Prostate gland (tissue), 2 donors: ENCODE measurements around the gene SKAP1.

Experiments used
- CTCF ChIP-seq, 4 experiments: fragments of 200-600 bp in 2 of 4; fragments of 450-650 bp in 2 of 4; sonication (generic) in 2 of 4; IDR thresholded peaks; 1 replicate in 3 of 4; 2 replicates in 1 of 4; pipeline ENCODE4 v1.5.1; 2016 to 2019; ENCODE audit warnings: antibody characterized with exemption in 4 of 4, mild to moderate bottlenecking in 2 of 4, moderate library complexity in 2 of 4
- POLR2A ChIP-seq: fragments of 450-650 bp; IDR thresholded peaks from one replicate; pipeline ENCODE4 v1.6.1; 2016; ENCODE audit warnings: antibody characterized with exemption, mild to moderate bottlenecking
- POLR2AphosphoS5 ChIP-seq: sonication (generic); formaldehyde crosslinking; IDR thresholded peaks from one replicate; pipeline ENCODE4 v1.6.1; 2017; ENCODE audit warnings: antibody characterized with exemption

- TF ChIP-seq CTCF (IDR thresholded peaks at IDR 0.05) (no peak), POLR2A (no peak), POLR2AphosphoS5 (no peak)
These were observed 29.2 kb upstream of the SKAP1 start for GRCh38 chr17:48459070-48459844.
